Psoas muscle (tissue), 8 donors: Measurements from ENCODE around the gene MIP. TPM values are rescaled to one million over a fixed set of nuclear protein-coding genes. Genes with fewer than 3 reads are reported as not detected.

Experiments used
- ATAC-seq, 4 donors: fragments of 200-7000 bp; cut with Tn5 transposase; one replicate each; pipeline ENCODE4 v1.9.1; 2020; ENCODE audit warnings: moderate library complexity in 3 of 4, mild to moderate bottlenecking in 2 of 4
- DNase-seq, 2 donors: peaks; one replicate each; pipeline ENCODE4 v3.0.0-alpha.2; 2020
- H3K27ac ChIP-seq: fragments of 200-600 bp; one replicate; pipeline ENCODE4 v1.8.0; 2022
- H3K27me3 ChIP-seq, 3 donors: fragments of 200-600 bp in 1 of 3; one replicate each; pipeline versions ENCODE4 v1.6.1 to v1.8.0; 2013 to 2022; ENCODE audit warnings: low read length in 2 of 3, mild to moderate bottlenecking in 2 of 3, moderate library complexity in 1 of 3; ENCODE audit not compliant: insufficient read depth in 3 of 3
- H3K36me3 ChIP-seq, 2 donors: fragments of 200-600 bp in 1 of 2; one replicate each; pipeline versions ENCODE4 v1.6.1 to v1.8.0; 2013 to 2022; ENCODE audit warnings: low read depth in 1 of 2, mild to moderate bottlenecking in 1 of 2, moderate library complexity in 1 of 2; ENCODE audit not compliant: insufficient read depth in 1 of 2
- H3K4me1 ChIP-seq: fragments of 200-600 bp; one replicate; pipeline ENCODE4 v1.8.0; 2022
- H3K4me3 ChIP-seq: fragments of 200-600 bp; one replicate; pipeline ENCODE4 v1.8.0; 2022; ENCODE audit warnings: mild to moderate bottlenecking
- H3K9me3 ChIP-seq: fragments of 200-600 bp; one replicate; pipeline ENCODE4 v1.8.0; 2022
- CTCF ChIP-seq: fragments of 200-600 bp; IDR thresholded peaks from one replicate; pipeline ENCODE4 v1.8.0; 2022; ENCODE audit warnings: antibody characterized with exemption
- WGBS, 3 donors: extraction: QIAGEN DNeasy Blood & Tissue Kit; methylation state at CpG; one replicate each; pipeline versions ENCODE4 v1.1.6 to v1.1.7; 2013; 5-methylcytosine and 5-hydroxymethylcytosine counted together
- intact Hi-C, 2 donors: fragments of 100-400 bp; cut with DNase I; formaldehyde crosslinking; loops; one replicate each; pipeline versions ENCODE4 v1.11.0 to v1.14.2; 2022
- polyA plus RNA-seq, 3 donors: library from polyadenylated mRNA; stranded (reverse); fragments of 200-250 nt; gene quantifications; one replicate each; pipeline ENCODE4 v1.2.3, GENCODE V29; 2013
- total RNA-seq, 4 donors: library from RNA; stranded (reverse); fragmentation: NEBNext Ultra II Directional in 2 of 4; extraction: Animal tissue kit (Norgen Biotek cat#: 25700) in 2 of 4; gene quantifications; one replicate each; pipeline versions ENCODE4 v1.2.1 to v1.2.4, GENCODE V29; 2021 to 2023
- donor health status: healthy with polysubstance abuse.
- donor health status: DM: no; HTN: no; CAD: no; lungs with moderate emphysema.
- donor health status: Bipolar disorder and iron deficiency.
- donor health status: healthy.
- donor health status: DM: yes; HTN: yes; CAD: no.
- donor health status: DM: no; HTN: no; CAD: no.
- donor health status: DM: no; HTN: no; CAD: no.
- donor health status: DM: yes; HTN: yes; CAD: no.

MIP gene
- total and polyA plus RNA-seq, 7 donors, result 0.05 to 0.13 TPM; not detected in 5

- Histone ChIP-seq H3K27me3 (no peaks in the 10 kb centered on the region), H3K4me3 (no peak overlapping the region), H3K27ac (no peak overlapping the region), H3K9me3 (no peaks in the 10 kb centered on the region), H3K36me3 (no peaks in the 10 kb centered on the region), H3K4me1 (no peaks in the 10 kb centered on the region)
- TF ChIP-seq CTCF, result no peak
- ATAC-seq (no peak), DNase-seq (no peak)
- intact Hi-C loops, result loop anchor here (2.0 to 10.0 kb wide), 5 partner anchors 99 to 337 kb away; partner anchors contain the start of genes APOF (in 2 of the 2), STAT2 (in 2 of the 2), ESYT1 (in 1 of the 2) and IL23A (in 1 of the 2)
- 81 to 88% (median 81%) methylated on average over 11 of the region's 11 CpGs for WGBS, 3 donors
Observed at GRCh38 chr12:56461235-56462159, 7.0 kb upstream of the MIP start.

- TF ChIP-seq CTCF, result no peak
- no peaks in the 10 kb centered on the region for H3K4me1 ChIP-seq
- no peaks in the 10 kb centered on the region for H3K36me3 ChIP-seq
- no peaks in the 10 kb centered on the region for H3K27me3 ChIP-seq
- no peak for ATAC-seq
- intact Hi-C loops, result no loop called here
- no peak for DNase-seq
- no peaks in the 10 kb centered on the region for H3K9me3 ChIP-seq
- no peak overlapping the region for H3K4me3 ChIP-seq
- no peak overlapping the region for H3K27ac ChIP-seq
- WGBS, 3 donors, result 89 to 94% (median 90%) methylated on average over 4 of the region's 4 CpGs
Observed at GRCh38 chr12:56457817-56458216, 3.4 kb upstream of the MIP start.

- ATAC-seq (no peak), DNase-seq (no peak)
- Histone ChIP-seq H3K27me3 (no peaks in the 10 kb centered on the region), H3K36me3 (no peaks in the 10 kb centered on the region), H3K4me1 (peaks cover 3% of the 10 kb centered on the region), H3K4me3 (no peak overlapping the region), H3K27ac (no peak overlapping the region), H3K9me3 (no peaks in the 10 kb centered on the region)
- intact Hi-C loops, result no loop called here
- WGBS, 3 donors, result 68 to 75% (median 73%) methylated on average over 5 of the region's 5 CpGs
- no peak for TF ChIP-seq CTCF
Observed at GRCh38 chr12:56451147-56451546, 3.3 kb downstream of the MIP start.

- H3K9me3 ChIP-seq, result no peaks in the 10 kb centered on the region
- no peak for TF ChIP-seq CTCF
- H3K36me3 ChIP-seq, result no peaks in the 10 kb centered on the region
- peaks cover 3% of the 10 kb centered on the region for H3K4me1 ChIP-seq
- no peak overlapping the region for H3K4me3 ChIP-seq
- 76 to 82% (median 78%) methylated on average over 3 of the region's 3 CpGs for WGBS, 3 donors
- H3K27ac ChIP-seq, result no peak overlapping the region
- intact Hi-C loops, result no loop called here
- DNase-seq, result no peak
- no peak for ATAC-seq
- no peaks in the 10 kb centered on the region for H3K27me3 ChIP-seq
Observed at GRCh38 chr12:56450241-56450640, 4.2 kb downstream of the MIP start.
